Fibroblast of the conjunctiva (primary cell): Measurements from ENCODE around the gene BIN2.
"Not testable (repeated sequence)": the region's sequence is repeated elsewhere in the genome, so short reads cannot be mapped to it uniquely, and the experiment has no call there.

Source experiments
- DNase-seq: peaks from one replicate; pipeline ENCODE4 v3.0.0-alpha.2; 2010; ENCODE audit warnings: low read depth

The BIN2 gene

DNA sequence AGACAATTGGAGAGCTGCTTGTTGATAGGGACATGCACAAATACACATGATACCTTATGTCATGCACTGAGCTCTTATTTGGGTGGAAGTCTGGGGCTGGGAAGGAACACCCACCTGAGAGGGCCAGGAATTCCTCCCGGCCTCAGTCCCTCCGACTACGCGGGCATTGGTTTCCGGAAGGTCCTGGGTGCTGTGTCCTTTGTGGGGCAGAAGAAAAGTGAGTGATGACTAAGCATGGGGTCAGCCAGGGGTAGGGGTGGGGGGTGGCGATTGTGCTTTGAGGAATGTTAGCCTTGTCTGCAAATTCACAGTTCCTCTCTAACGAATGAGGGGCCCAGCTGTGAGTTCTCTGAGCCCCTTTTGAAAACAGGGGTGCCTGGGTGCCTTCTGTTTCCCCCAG lies 21.7 kb upstream of the BIN2 start:
- no peak for DNase-seq

DNA sequence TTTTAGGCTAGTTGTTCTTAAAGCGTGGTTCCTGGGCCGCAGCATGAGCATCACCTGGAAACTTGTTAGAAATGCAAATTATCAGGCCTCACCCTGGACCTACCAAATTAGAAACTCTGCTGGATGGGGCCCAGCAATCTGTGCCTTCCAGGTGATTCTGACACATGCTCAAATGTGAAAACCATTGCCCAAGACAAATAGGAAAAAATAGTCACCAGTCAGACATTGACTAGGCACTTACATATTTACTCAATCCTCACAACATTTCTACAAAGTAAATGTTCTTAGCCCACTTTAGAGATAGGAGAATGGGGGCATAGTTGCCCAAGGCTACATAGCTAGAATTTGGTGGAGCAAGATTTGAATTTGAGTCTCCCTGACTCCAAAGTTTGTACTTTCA lies 19.2 kb upstream of the BIN2 start:
- DNase-seq, result no peak

DNA sequence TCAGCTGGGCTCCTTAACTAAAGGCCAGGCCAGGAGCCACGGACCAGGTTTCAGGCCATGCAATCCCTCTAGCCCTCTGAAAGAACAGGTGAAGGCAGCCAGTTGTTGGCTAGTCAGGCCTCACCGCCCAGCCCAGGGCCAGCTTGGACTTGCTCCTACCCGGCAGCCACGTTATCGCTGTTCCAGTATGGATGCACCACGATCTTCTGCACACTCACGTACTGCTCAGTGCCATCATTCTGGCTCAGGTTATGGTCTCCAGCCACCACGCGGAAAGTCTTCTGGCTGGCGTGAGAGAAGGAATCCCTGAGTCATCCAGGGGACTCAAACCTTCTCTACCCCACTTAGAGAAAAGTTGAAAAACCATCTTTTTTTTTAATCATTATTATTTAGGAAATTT lies 18.4 kb upstream of the BIN2 start:
- no peak for DNase-seq

DNA sequence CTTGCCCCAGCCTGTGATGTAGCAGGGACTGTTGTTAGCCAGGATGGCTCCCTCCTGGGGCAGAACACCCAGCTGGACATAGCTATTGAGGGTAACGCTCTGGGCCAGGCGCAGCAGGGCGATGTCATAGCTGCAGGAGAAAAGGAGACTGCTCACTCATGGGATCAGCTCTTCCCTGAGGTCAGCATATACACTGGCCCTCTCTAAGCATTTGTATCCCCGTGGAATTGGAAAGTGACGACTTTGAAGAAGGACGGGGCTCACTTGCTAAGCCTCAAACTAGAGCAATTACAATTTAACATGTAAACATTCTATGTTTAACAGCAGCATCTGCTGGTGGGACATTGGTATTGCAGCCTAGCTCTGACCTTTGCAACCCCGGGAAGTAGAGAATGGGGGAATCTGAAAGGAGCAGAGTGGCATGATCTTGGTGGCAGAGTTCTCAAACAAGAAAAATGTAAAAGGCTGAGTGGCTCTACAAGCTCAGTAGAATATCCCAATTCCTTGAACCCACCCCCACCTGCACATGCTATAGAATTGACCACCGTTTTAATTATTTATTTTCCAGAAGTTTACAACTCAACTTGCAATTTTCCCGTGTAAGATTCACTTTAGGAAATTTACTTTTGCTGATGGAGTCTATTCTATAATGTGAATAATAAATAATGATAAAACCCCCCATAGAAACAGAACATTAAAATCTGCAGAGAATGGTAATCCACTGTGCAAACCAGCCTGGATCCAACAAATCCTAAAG lies 17.5 kb upstream of the BIN2 start:
- DNase-seq, result peak; percentile 59

DNA sequence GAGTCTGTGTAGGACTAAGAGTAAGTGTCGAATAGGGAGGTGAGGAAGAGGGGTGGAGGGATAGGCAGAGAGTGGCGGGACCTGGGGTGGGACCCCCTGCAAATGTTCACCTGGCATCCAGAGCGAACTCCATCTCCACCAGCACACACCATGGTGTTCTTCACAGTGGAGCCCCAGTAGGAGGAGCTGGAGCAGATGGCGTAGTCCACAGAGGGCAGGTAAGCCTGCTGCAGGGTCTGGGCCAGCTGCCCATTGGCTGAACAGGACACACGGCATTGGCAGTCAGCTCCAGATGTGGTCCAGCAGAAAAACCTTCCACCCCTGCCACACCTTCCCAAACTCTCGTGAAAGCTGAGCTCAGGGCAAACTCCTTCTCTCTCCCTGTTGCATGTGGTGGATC lies 15.8 kb upstream of the BIN2 start:
- no peak for DNase-seq

DNA sequence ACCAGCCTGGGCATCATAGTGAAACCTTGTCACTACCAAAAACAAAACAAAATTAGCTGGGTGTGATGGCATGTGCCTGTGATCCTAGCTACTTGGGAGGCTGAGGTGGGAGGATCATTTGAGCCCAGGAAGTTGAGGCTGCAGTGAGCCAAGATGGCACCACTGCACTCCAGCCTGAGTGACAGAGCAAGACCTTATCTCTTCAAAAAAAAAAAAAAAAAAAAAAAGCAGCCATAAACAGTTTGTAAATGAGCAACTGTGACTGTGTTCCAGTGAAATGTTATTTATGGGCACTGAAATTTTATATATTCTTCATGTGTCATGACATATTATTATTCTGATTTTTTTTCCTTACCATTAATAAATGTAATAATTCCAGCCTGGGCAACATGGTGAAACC lies 13.4 kb upstream of the BIN2 start:
- DNase-seq, result not testable (repeated sequence)

DNA sequence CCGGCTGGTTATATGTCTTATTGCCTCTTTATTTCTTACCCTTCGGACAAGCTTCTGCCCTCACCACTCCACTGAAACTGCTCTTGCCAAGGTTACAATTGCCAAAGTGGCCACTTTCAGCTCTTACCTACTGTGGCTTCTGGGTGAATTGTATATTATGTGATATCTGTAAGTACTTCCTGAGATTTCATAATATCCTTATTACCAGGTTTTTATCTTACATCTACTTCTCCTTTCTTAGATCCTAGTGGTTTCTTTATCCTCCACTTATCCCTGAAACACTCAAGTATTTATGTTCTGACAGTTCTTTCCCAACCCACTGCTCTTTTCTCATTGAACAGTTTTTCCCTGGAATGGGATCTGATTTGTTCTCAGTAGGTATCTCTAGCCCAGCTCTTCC lies 12.0 kb upstream of the BIN2 start:
- no peak for DNase-seq

DNA sequence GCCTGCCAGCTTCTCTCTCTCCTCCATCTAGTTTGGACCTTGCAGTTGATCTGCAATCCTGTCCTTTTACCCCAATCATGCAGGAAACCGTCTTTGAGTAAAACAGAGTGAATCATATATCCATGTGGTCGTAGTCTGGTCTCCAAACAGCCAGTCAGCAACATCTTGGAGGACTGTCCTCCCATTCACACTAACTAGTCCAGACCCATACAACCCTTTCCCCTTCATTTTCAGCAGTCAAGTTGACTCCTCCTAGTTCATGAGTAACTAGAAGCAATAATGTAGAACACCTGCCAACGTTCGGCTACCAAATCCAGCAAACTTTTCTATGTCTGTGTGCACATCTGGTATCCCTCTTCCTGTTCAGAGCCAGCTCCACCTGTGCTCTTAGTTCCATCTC lies 10.8 kb upstream of the BIN2 start:
- no peak for DNase-seq

DNA sequence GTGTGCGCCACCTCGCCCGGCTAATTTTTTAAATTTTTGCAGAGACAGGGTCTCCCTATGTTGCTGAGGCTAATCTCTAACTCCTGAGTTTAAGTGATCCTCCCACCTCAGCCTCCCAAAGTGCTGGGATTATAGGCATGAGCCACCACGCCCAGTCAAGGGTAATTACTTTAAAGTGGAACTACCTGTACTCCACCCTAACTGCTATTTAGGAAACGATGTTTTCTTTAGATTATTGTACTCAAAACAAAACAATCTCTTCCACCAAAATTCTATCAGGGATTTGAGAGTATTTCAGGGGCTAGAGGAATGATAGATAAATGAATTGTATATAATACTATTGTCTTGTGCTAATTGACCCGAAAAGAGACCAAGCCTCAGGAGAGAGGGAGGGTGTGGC lies 9.6 kb upstream of the BIN2 start:
- no peak for DNase-seq

DNA sequence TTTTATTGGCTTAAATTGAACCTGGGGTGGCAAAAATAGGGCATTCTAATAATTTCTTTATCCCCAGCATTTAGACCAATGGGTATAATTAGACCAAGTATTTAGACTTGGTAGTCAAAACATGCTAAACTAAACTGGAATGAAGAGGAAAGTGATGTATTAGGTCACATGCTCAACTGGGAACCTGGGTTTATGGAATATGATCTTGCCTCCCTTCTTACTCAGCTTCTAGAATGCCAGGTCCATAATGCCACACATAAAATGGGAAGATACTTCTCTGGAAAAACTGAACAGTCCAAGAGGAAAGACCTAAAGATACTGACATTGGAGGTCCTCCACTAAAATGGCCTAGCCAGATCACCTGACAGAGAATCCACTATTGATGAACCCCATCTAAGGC lies 6.2 kb upstream of the BIN2 start:
- DNase-seq, result no peak

DNA sequence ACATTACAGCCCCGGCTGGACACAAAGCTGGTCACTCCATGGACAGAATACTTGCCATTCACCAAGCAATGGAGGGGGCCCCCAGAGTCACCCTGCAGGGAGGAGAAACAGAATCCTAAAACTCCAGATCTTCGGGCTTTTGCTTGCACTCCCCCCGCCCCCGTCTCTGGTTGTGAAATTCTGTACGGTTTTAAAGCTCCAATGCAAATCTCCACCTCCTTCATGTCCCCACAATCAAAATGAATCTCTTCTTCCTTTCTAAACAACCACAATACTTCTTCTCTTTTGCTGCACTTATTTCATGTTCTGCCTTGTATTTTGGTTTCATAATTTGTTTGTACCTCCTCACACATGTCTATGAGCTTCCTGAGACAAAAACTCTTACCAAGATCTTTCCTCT lies 5.8 kb upstream of the BIN2 start:
- no peak for DNase-seq

DNA sequence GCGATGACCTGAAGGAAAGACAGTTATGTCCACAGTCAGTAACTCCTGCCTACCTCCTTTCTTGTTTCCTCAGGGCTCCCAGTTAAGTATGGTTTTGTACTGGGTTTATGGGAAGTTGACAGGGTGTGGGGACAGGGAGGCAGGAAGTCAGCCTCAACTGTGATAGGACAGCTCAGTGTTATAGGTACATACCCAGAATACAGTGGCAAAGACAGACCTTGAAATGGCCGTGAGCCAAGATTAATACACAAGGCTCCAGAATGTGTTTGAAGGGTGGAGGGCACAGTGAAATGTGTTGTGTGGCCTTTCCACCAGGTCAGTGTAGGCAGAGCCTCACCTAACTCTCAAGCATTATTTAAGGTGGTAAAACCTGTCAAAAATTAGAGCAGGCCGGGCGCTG lies 4.6 kb upstream of the BIN2 start:
- no peak for DNase-seq

DNA sequence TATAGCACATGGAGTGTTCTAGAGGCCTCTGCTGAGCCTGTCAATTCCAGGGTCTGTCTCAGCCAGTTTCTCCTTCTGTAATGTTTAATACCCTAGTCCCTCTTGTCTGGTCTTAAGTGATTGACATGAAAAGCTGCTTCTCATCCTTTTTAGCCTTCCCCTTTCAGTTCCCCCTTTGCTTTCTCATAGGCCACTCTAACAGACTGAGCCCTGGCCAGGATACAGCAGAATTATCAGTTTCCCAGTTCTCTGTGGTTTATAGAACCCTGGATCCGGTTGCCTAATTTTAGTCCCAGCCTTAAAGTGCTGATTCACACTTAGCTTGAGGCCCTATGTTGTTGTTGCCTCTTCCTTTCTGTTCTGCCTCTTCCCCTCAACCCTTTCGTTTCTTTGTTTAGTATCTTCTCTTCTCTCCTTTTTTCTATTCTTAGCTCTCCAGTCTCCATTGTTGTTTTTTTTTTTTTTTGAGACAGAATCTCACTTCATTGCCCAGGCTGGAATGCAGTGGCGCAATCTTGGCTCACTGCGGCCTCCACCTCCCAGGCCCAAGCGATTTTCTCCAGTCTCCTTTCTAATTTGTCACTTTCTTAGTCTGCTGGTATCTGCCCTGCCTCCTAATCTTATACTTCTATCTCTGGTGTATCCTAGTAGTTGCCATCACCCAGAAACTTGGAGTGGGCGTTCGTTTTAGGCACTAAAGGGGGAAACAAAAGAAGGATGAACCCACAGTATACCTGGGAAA lies 2.9 kb upstream of the BIN2 start:
- DNase-seq, result no peak

DNA sequence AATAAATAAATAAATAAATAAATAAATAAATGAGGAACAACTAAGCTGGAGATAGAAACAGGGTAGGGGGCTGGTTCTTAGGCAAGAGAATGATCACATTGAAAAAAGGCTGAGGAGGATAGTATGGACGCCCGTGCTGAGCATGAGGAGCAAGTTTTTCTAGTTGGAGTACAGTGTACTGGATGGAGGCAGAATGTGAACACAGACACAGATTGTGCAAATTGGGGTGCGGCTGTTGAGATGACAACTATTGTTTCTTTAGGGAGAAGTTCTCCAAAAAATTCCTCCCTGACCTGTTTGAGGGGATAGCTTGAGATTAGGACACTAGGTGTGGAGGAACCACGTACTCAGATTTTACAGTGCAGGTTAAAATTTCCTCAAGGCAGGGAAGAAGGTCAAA lies 979 bp upstream of the BIN2 start:
- no peak for DNase-seq

DNA sequence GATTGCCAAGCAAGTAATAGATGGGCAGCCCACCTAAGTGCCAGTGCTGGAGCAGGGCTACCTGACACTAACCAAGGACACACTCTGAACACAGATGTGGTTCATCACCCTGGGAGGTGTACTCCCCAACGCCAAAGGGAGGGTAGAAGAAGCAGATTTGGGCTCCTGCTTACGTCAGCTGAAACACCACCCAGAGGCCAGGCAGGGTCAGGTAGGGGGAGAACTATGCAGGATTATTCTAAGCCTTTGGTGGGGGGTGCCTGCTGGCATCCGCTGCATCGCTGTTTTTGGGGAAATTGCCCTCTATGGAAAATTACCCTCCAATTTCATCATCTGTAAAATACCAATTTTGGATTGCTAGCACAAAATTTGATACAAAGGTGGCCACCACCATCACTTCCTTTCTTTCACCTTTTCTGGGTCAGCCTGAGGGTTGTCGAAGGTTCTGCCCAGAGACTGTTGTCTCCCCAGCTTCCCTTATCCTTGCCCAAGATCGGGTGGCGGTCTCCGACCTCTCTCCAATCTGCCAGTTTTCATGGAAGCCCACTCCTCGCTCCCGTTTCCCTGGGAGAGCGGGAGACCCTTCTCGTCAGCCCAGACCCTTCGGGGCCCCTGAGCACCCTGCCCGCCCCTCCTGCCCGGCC lies 535 bp downstream of the BIN2 start:
- no peak for DNase-seq

DNA sequence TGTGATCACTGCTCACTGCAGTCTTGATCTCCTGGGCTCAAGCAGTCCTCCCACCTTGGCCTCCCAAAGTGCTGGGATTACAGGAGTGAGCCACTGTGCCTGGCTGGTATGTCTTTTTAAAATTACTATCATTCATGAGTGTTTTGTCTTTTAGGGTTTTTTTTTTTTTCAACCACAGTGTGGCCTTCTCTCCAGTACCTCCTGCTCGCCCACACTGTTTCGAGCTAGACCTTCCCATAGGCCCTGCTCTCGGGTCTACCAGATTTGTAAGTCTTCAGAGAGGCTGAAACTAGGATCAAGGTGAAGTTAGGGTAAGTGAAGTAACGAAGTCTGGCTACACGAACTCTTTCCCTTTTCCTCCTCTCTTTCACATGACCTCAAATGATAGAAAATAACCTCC lies 1.5 kb downstream of the BIN2 start:
- DNase-seq, result no peak

DNA sequence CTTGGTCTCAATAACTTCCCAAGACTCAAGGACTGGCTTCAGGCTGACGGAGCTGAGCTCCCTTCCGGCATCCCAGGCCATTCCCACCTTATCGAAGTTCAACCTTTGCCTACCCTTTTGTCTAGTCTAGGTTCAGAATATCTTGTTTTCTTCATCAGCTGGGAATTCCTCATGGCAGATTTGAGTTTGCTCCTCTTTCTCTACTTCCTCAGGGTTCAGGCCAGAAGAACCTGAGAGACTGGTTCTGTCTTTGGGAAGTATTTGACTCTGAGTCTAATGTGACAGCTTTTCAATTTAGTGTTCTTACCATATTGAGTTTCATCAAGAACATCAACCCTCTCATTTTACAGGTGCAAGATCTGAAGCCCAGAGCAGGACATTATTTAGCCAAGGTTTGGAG lies 2.1 kb downstream of the BIN2 start:
- no peak for DNase-seq

DNA sequence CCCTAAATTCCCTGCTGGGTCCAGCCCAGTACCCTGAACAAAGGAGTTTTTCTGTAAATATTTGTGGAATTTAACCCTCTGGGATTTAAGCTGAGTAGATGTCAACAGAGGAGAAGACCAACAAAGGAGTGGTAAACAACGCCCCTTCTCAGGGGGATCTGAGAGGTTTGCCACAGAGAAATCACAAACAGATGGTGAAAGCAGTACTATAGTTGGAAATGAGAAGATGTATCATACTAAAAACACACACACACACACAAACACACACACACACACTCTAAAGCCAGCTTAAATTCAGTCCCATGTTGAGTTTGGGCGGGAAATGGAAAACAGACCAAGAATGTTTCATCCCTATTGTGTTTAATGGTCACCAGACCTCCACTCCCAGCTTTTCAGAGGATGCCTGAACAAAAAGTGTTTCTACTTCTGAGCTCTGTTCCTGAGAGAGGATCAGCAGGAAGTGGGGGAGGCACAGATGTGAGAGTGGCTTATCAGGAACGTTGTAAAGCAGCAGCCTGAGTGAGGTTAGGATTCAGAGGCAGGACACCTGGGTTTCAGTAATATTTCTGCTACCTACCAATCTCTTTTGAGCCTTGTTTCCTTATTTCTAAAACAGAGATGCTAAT lies 3.2 kb downstream of the BIN2 start:
- peak; percentile 56 for DNase-seq

DNA sequence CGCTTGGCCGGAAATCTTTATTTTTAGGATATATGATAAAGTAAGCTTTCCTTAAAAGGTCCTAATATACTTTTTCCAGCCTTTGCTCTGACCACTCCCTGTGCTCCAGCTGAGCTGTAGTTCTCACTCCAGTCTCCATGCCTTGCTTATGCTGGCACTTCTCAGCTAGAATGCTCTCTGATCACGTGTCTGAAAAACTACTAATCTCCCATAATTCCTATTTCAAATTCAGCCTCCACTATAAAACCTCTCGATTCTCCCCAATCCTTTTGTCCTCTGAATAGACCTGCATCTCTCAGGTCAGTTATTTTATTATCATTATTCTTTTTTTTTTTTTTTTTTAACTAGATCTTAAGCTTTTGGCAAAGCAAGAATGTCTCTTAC lies 3.7 kb downstream of the BIN2 start:
- DNase-seq, result no peak

DNA sequence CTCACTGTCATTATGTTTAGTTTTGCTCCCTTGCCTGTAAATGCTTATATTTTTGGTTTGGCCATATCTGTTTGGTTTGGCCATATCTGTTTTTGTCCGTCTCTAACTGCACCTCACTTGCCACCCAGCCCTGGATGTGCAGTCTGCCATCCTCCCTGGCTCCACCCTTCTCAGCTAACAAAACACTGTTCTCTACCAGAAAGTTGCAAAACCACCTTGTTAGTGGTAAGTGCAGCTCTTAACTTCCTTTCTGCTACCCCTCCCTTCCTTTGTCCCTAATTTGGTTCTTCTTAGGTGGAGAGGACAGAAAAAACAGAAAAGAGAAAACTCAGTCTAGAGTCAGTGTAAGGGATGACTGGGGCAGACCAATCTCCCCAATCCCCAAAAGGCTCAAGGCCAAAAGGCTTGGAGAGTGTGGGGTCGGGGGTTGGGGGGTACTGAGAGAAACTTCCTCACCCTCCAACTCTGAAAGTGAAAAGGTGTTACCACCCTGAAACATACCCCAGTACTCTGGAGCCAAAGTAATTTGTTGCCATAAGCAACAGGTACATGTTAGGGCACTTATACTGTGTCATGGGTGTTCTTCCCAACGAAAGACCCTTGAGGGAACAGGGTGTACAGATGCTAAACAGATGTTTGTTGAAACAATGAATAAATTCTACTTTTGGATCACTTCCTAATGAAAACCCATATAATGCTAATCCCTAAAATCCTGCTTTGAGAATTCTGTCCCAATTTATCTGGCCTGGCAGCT lies 5.0 kb downstream of the BIN2 start:
- DNase-seq, result no peak

DNA sequence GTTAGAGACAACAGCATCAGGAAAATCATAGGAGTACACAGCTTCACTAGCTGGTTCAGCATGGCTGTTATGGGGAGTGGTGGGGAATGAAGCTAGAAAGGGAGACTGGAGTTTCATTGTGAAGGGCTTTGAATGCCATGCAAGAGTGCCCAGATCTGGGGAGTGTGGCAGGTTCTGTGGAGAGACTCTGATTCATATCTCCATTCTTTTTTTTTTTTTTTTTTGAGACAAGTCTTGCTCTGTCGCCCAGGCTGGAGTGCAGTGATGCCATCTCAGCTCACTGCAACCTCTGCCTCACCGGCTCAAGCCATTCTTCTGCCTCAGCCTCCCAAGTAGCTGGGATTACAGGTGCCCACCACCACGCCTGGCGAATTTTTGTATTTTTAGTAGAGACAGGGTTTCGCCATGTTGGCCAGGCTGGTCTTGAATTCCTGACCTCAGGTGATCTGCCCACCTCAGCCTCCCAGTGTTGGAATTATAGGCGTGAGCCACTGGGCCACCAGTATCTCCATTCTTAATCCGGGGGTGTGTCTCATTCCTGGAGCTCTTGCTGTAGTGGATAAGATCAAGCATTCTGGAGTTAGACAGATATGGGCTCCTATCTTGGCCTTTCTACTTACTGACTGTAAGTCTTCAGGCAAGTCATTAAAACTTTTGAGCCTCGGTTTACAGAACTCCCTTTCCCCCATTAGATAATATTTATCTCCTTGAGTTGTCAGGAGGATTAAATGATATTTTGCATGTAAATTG lies 5.7 kb downstream of the BIN2 start:
- DNase-seq, result not testable (repeated sequence)

DNA sequence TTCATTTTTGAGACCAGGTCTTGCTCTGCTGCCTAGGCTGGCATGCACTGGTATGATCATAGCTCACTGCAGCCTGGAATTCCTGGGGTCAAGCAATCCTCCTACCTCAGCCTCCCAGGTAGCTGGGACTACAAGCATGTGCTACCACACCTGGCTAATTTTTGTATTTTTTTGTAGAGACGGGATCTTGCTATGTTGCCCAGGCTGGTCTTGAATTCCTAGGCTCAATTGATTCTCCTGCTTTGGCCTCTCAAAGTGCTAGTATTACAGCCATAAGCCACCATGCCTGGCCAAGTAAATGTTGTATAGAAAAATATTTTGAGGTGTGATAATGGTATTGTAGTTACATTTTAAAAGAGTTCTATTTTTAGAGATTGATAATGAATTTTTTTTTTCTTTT lies 12.6 kb downstream of the BIN2 start:
- DNase-seq, result no peak
